ACC112 (cell line): ENCODE data around the gene NFASC.

Source experiments
- H2AFZ ChIP-seq: fragments of 200-600 bp; sonication (generic); one replicate; pipeline ENCODE4 v1.6.0; 2017; ENCODE audit warnings: antibody characterized with exemption, low read length; ENCODE audit not compliant: unreplicated experiment
- H3K27ac ChIP-seq: fragments of 200-600 bp; sonication (generic); 2 replicates; pipeline ENCODE4 v1.5.1; 2014; ENCODE audit warnings: low read depth, mild to moderate bottlenecking, antibody characterized with exemption, low read length, moderate library complexity
- H3K27me3 ChIP-seq: fragments of 200-600 bp; sonication (generic); 2 replicates; pipeline ENCODE4 v1.6.1; 2014; ENCODE audit warnings: mild to moderate bottlenecking, antibody characterized with exemption, low read length, moderate library complexity, mixed read lengths; ENCODE audit not compliant: insufficient read depth
- H3K36me3 ChIP-seq: fragments of 200-600 bp; sonication (generic); 2 replicates; pipeline ENCODE4 v1.6.1; 2016; ENCODE audit warnings: mild to moderate bottlenecking, antibody characterized with exemption, low read length, moderate library complexity, mixed read lengths; ENCODE audit not compliant: insufficient read depth
- H3K4me1 ChIP-seq: fragments of 200-600 bp; sonication (generic); one replicate; pipeline ENCODE4 v1.6.1; 2016; ENCODE audit warnings: low read length, mixed read lengths; ENCODE audit not compliant: insufficient read depth, unreplicated experiment, control insufficient read depth
- H3K4me3 ChIP-seq: fragments of 200-600 bp; sonication (generic); 2 replicates; pipeline ENCODE4 v1.5.1; 2014; ENCODE audit warnings: mild to moderate bottlenecking, low read depth, low read length
- H3K79me2 ChIP-seq: fragments of 200-600 bp; sonication (generic); one replicate; pipeline ENCODE4 v1.6.0; 2016; ENCODE audit warnings: low read length; ENCODE audit not compliant: control insufficient read depth, unreplicated experiment, insufficient read depth

The NFASC gene

GRCh38 chr1:204872262-204872881, 1.7 kb downstream of the NFASC start:
- Histone ChIP-seq H2AFZ (no peak overlapping the region), H3K27me3 (no peaks in the 10 kb centered on the region), H3K36me3 (no peaks in the 10 kb centered on the region), H3K27ac (no peak overlapping the region), H3K4me1 (peaks cover 16% of the 10 kb centered on the region), H3K4me3 (no peak overlapping the region), H3K79me2 (peaks cover 5% of the 10 kb centered on the region)

- H3K27ac ChIP-seq, result no peak overlapping the region
- peaks cover 13% of the 10 kb centered on the region for H3K4me1 ChIP-seq
- H3K27me3 ChIP-seq, result no peaks in the 10 kb centered on the region
- H3K79me2 ChIP-seq, result peaks cover 5% of the 10 kb centered on the region
- H3K36me3 ChIP-seq, result no peaks in the 10 kb centered on the region
- no peak overlapping the region for H2AFZ ChIP-seq
- no peak overlapping the region for H3K4me3 ChIP-seq
These were observed 2.5 kb downstream of the NFASC start for GRCh38 chr1:204873176-204873575.

GRCh38 chr1:204873714-204874113, 3.1 kb downstream of the NFASC start:
- Histone ChIP-seq H3K36me3 (no peaks in the 10 kb centered on the region), H2AFZ (no peak overlapping the region), H3K4me1 (peaks cover 15% of the 10 kb centered on the region), H3K79me2 (peaks cover 5% of the 10 kb centered on the region), H3K27ac (no peak overlapping the region), H3K27me3 (no peaks in the 10 kb centered on the region), H3K4me3 (no peak overlapping the region)

GRCh38 chr1:204874274-204874673, 3.6 kb downstream of the NFASC start:
- Histone ChIP-seq H2AFZ (no peak overlapping the region), H3K4me3 (no peak overlapping the region), H3K4me1 (peaks cover 15% of the 10 kb centered on the region), H3K36me3 (no peaks in the 10 kb centered on the region), H3K79me2 (peaks cover 6% of the 10 kb centered on the region), H3K27ac (no peak overlapping the region), H3K27me3 (no peaks in the 10 kb centered on the region)

- H3K36me3 ChIP-seq, result no peaks in the 10 kb centered on the region
- no peak overlapping the region for H3K27ac ChIP-seq
- no peak overlapping the region for H3K4me3 ChIP-seq
- H3K79me2 ChIP-seq, result peaks cover 12% of the 10 kb centered on the region
- no peaks in the 10 kb centered on the region for H3K27me3 ChIP-seq
- H2AFZ ChIP-seq, result no peak overlapping the region
- peaks cover 15% of the 10 kb centered on the region for H3K4me1 ChIP-seq
These were observed 4.6 kb downstream of the NFASC start for GRCh38 chr1:204875255-204875654.

- Histone ChIP-seq H3K4me1 (peaks cover 2% of the 10 kb centered on the region), H3K4me3 (no peak overlapping the region), H2AFZ (no peak overlapping the region), H3K79me2 (peaks cover 9% of the 10 kb centered on the region), H3K36me3 (no peaks in the 10 kb centered on the region), H3K27me3 (no peaks in the 10 kb centered on the region), H3K27ac (no peak overlapping the region)
These were observed 8.1 kb downstream of the NFASC start for GRCh38 chr1:204878621-204879234.

GRCh38 chr1:204879351-204879750, 8.7 kb downstream of the NFASC start:
- Histone ChIP-seq H2AFZ (no peak overlapping the region), H3K36me3 (no peaks in the 10 kb centered on the region), H3K4me1 (peaks cover 2% of the 10 kb centered on the region), H3K27ac (no peak overlapping the region), H3K79me2 (peaks cover 12% of the 10 kb centered on the region), H3K4me3 (no peak overlapping the region), H3K27me3 (no peaks in the 10 kb centered on the region)

GRCh38 chr1:204880906-204881305, 10.2 kb downstream of the NFASC start:
- Histone ChIP-seq H3K4me3 (no peak overlapping the region), H2AFZ (no peak overlapping the region), H3K36me3 (no peaks in the 10 kb centered on the region), H3K79me2 (peaks cover 10% of the 10 kb centered on the region), H3K27me3 (no peaks in the 10 kb centered on the region), H3K27ac (no peak overlapping the region), H3K4me1 (peaks cover 17% of the 10 kb centered on the region)

GRCh38 chr1:204882479-204882878, 11.8 kb downstream of the NFASC start:
- no peaks in the 10 kb centered on the region for H3K36me3 ChIP-seq
- H3K4me1 ChIP-seq, result peaks cover 25% of the 10 kb centered on the region
- H3K27ac ChIP-seq, result no peak overlapping the region
- no peaks in the 10 kb centered on the region for H3K27me3 ChIP-seq
- H3K4me3 ChIP-seq, result no peak overlapping the region
- H2AFZ ChIP-seq, result no peak overlapping the region
- peaks cover 10% of the 10 kb centered on the region for H3K79me2 ChIP-seq

- no peaks in the 10 kb centered on the region for H3K36me3 ChIP-seq
- no peak overlapping the region for H3K27ac ChIP-seq
- peaks cover 10% of the 10 kb centered on the region for H3K79me2 ChIP-seq
- H3K4me3 ChIP-seq, result no peak overlapping the region
- peaks cover 33% of the 10 kb centered on the region for H3K4me1 ChIP-seq
- no peaks in the 10 kb centered on the region for H3K27me3 ChIP-seq
- H2AFZ ChIP-seq, result no peak overlapping the region
These were observed 12.7 kb downstream of the NFASC start for GRCh38 chr1:204883405-204883804.

- H3K4me3 ChIP-seq, result peak overlapping the region; percentile 74
- no peaks in the 10 kb centered on the region for H3K27me3 ChIP-seq
- peaks cover 40% of the 10 kb centered on the region for H3K4me1 ChIP-seq
- H3K36me3 ChIP-seq, result no peaks in the 10 kb centered on the region
- H2AFZ ChIP-seq, result peak overlapping the region; percentile 55
- peaks cover 3% of the 10 kb centered on the region for H3K79me2 ChIP-seq
- peak overlapping the region; percentile 85 for H3K27ac ChIP-seq
These were observed 14.6 kb downstream of the NFASC start for GRCh38 chr1:204885288-204885711.
